H1 (cell line): ENCODE data around the gene ECE2. TPM values are rescaled to one million over a fixed set of nuclear protein-coding genes. Genes with fewer than 3 reads are reported as not detected.

Experiments used
- CTCF ChIA-PET: fragments of 300-600 bp; sonication (Branson Sonifier 250); formaldehyde crosslinking; loops from one replicate; lab custom pipeline; 2021; ENCODE audit not compliant: partially characterized antibody; lab: Charles Lee
- POLR2A ChIA-PET: fragments of 300-600 bp; sonication (Branson Sonifier 250); formaldehyde crosslinking; loops from one replicate; lab custom pipeline; 2021; ENCODE audit warnings: inconsistent platforms; ENCODE audit not compliant: partially characterized antibody; lab: Charles Lee
- DNase-seq, 2 experiments: peaks; one replicate each; pipeline versions ENCODE4 v3.0.0 to v3.0.0-alpha.2; 2010 to 2022; ENCODE audit warnings: low spot score in 2 of 2, low read depth in 1 of 2, mixed read lengths in 1 of 2
- FAIRE-seq: peaks from 2 replicates; lab custom pipeline; 2011; peaks lifted over from hg19 to GRCh38; lab: Jason Lieb, UNC
- H2AFZ ChIP-seq: 2 replicates; pipeline ENCODE4 v1.8.1; 2012; ENCODE audit warnings: low read length, inconsistent platforms
- H2AK5ac ChIP-seq: 2 replicates; pipeline ENCODE4 v1.6.1; 2013; ENCODE audit warnings: low read depth, low read length
- H2BK120ac ChIP-seq: replicated peaks from 2 replicates; pipeline ENCODE3; 2013; ENCODE audit warnings: low read depth, low read length, inconsistent platforms
- H2BK12ac ChIP-seq: 2 replicates; pipeline ENCODE4 v1.6.1; 2013; ENCODE audit warnings: low read depth, low read length
- H2BK15ac ChIP-seq: 2 replicates; pipeline ENCODE4 v1.6.1; 2013; ENCODE audit warnings: low read length
- H2BK20ac ChIP-seq: 2 replicates; pipeline ENCODE4 v1.6.1; 2013; ENCODE audit warnings: low read length
- H2BK5ac ChIP-seq: 2 replicates; pipeline ENCODE4 v1.6.1; 2013; ENCODE audit warnings: low read depth, low read length
- H3K14ac ChIP-seq: 2 replicates; pipeline ENCODE4 v1.6.1; 2013; ENCODE audit warnings: inconsistent platforms; ENCODE audit not compliant: insufficient read length
- H3K18ac ChIP-seq: 2 replicates; pipeline ENCODE4 v1.6.1; 2013; ENCODE audit warnings: low read length; ENCODE audit errors: extremely low read depth
- H3K23ac ChIP-seq: 2 replicates; pipeline ENCODE4 v1.6.1; 2013; ENCODE audit warnings: inconsistent platforms; ENCODE audit not compliant: insufficient read length
- H3K23me2 ChIP-seq: 2 replicates; pipeline ENCODE4 v1.6.1; 2013; ENCODE audit warnings: low read depth, low read length
- H3K27ac ChIP-seq: 2 replicates; pipeline ENCODE4 v1.6.1; 2011; ENCODE audit warnings: low read depth, low read length, inconsistent platforms
- H3K27me3 ChIP-seq, 4 experiments: replicated peaks in 1 of 4; 1 replicate in 1 of 4; 2 replicates in 3 of 4; pipeline versions ENCODE4 v1.6.1 to v1.8.1; 2011 to 2013; ENCODE audit warnings: low read length in 3 of 4, mild to moderate bottlenecking in 3 of 4, inconsistent platforms in 2 of 4, mixed read lengths in 2 of 4, moderate library complexity in 1 of 4; ENCODE audit not compliant: control insufficient read depth in 3 of 4, insufficient read depth in 3 of 4; ENCODE audit errors: extremely low read depth in 1 of 4
- H3K36me3 ChIP-seq, 4 experiments: 2 replicates each; pipeline versions ENCODE4 v1.6.1 to v1.8.1; 2011 to 2013; ENCODE audit warnings: mild to moderate bottlenecking in 4 of 4, low read length in 3 of 4, moderate library complexity in 2 of 4, control low read depth in 1 of 4, inconsistent platforms in 1 of 4; ENCODE audit not compliant: insufficient read depth in 4 of 4, control insufficient read depth in 2 of 4
- H3K4ac ChIP-seq: replicated peaks from 2 replicates; pipeline ENCODE3; 2013; ENCODE audit warnings: low read length, low read depth, mixed read lengths, inconsistent platforms; ENCODE audit not compliant: insufficient read length
- H3K4me1 ChIP-seq, 4 experiments: replicated peaks in 1 of 4; 1 replicate in 1 of 4; 2 replicates in 3 of 4; pipeline versions ENCODE4 v1.6.1 to v1.8.1; 2011 to 2013; ENCODE audit warnings: low read length in 3 of 4, inconsistent platforms in 2 of 4, mixed read lengths in 1 of 4; ENCODE audit not compliant: insufficient read depth in 4 of 4, control insufficient read depth in 3 of 4
- H3K4me2 ChIP-seq, 2 experiments: 2 replicates each; pipeline versions ENCODE4 v1.6.1 to v1.8.1; 2011 to 2013; ENCODE audit warnings: low read depth in 2 of 2, low read length in 2 of 2, control low read depth in 1 of 2, inconsistent platforms in 1 of 2, mild to moderate bottlenecking in 1 of 2; ENCODE audit not compliant: insufficient read depth in 1 of 2
- H3K4me3 ChIP-seq, 4 experiments: fragments of 200-600, 300-600 bp in 1 of 4; sonication (generic), shearing (Covaris generic), sonication (Bioruptor Twin) in 1 of 4; 2 replicates each; pipeline versions ENCODE4 v1.5.1 to v1.8.1; 2011 to 2016; ENCODE audit warnings: low read length in 4 of 4, low read depth in 3 of 4, control low read depth in 2 of 4, inconsistent platforms in 2 of 4, mild to moderate bottlenecking in 2 of 4, mixed read lengths in 1 of 4, moderate library complexity in 1 of 4; ENCODE audit not compliant: insufficient read depth in 2 of 4; ENCODE audit errors: extremely low read depth in 1 of 4
- H3K56ac ChIP-seq: replicated peaks from 2 replicates; pipeline ENCODE3; 2013; ENCODE audit warnings: low read depth, mild to moderate bottlenecking, mixed read lengths, low read length, inconsistent platforms; ENCODE audit not compliant: insufficient read length
- H3K79me1 ChIP-seq: 2 replicates; pipeline ENCODE4 v1.6.1; 2013; ENCODE audit warnings: low read depth, low read length, control low read depth
- H3K79me2 ChIP-seq, 2 experiments: 2 replicates each; pipeline versions ENCODE4 v1.6.1 to v1.8.1; 2012 to 2013; ENCODE audit warnings: low read length in 2 of 2, mild to moderate bottlenecking in 2 of 2, inconsistent platforms in 1 of 2; ENCODE audit not compliant: insufficient read depth in 2 of 2, control insufficient read depth in 1 of 2
- H3K9ac ChIP-seq, 4 experiments: replicated peaks in 1 of 4; 1 replicate in 1 of 4; 2 replicates in 3 of 4; pipeline versions ENCODE4 v1.6.1 to v1.8.1; 2011 to 2013; ENCODE audit warnings: low read depth in 3 of 4, low read length in 3 of 4, control low read depth in 2 of 4, mild to moderate bottlenecking in 2 of 4, moderate library complexity in 2 of 4, inconsistent platforms in 1 of 4; ENCODE audit errors: extremely low read depth in 1 of 4
- H3K9me3 ChIP-seq, 2 experiments: 2 replicates each; pipeline versions ENCODE4 v1.6.1 to v1.8.1; 2012 to 2013; ENCODE audit warnings: mild to moderate bottlenecking in 2 of 2, moderate library complexity in 2 of 2, control low read depth in 1 of 2, inconsistent platforms in 1 of 2, low read depth in 1 of 2, low read length in 1 of 2, mixed read lengths in 1 of 2; ENCODE audit not compliant: insufficient read depth in 2 of 2
- H4K20me1 ChIP-seq, 2 experiments: replicated peaks in 1 of 2; 2 replicates each; pipeline versions ENCODE3 to v1.8.1; 2011 to 2013; ENCODE audit warnings: inconsistent platforms in 2 of 2, low read length in 2 of 2, mild to moderate bottlenecking in 1 of 2; ENCODE audit not compliant: insufficient read depth in 2 of 2, control insufficient read depth in 1 of 2
- H4K5ac ChIP-seq: 2 replicates; pipeline ENCODE4 v1.6.1; 2013; ENCODE audit warnings: low read length, low read depth, mixed read lengths, inconsistent platforms; ENCODE audit not compliant: insufficient read length
- H4K8ac ChIP-seq: 2 replicates; pipeline ENCODE4 v1.8.0; 2013; ENCODE audit warnings: mild to moderate bottlenecking, moderate library complexity, low read length, inconsistent platforms; ENCODE audit not compliant: insufficient read depth; ENCODE audit errors: extremely low read depth
- H4K91ac ChIP-seq: replicated peaks from 2 replicates; pipeline ENCODE3; 2013; ENCODE audit warnings: low read length, mixed read lengths, inconsistent platforms; ENCODE audit not compliant: insufficient read length
- ASH2L ChIP-seq: fragments of 200-600, 300-600 bp; sonication (generic); IDR thresholded peaks from one replicate; pipeline ENCODE4 v1.7.1; 2017; ENCODE audit warnings: low read length
- BACH1 ChIP-seq: IDR thresholded peaks from 2 replicates; pipeline ENCODE4 v1.6.1; 2012; ENCODE audit warnings: low read length, improper control_type of control experiment
- CBX8 ChIP-seq: fragments of 300-800, 300-1000 bp; sonication (generic); IDR thresholded peaks from 2 replicates; pipeline ENCODE4 v1.7.1; 2016; ENCODE audit warnings: low read depth, low read length, borderline replicate concordance
- FOSL1 ChIP-seq: IDR thresholded peaks from 2 replicates; pipeline ENCODE4 v1.6.1; 2011; ENCODE audit warnings: mild to moderate bottlenecking, low read depth, low read length, moderate library complexity; ENCODE audit not compliant: insufficient read depth
- GTF2F1 ChIP-seq: IDR thresholded peaks from 2 replicates; pipeline ENCODE4 v1.6.1; 2012; ENCODE audit warnings: low read depth, low read length, improper control_type of control experiment, borderline replicate concordance
- KDM5A ChIP-seq: fragments of 200-600 bp; IDR thresholded peaks from 2 replicates; pipeline ENCODE4 v1.7.1; 2012; ENCODE audit warnings: mild to moderate bottlenecking, low read length, inconsistent platforms, mixed read lengths
- PHF8 ChIP-seq: fragments of 200-600 bp; sonication (generic); conservative IDR thresholded peaks from 2 replicates; pipeline ENCODE4 v1.7.1; 2012; ENCODE audit warnings: low read depth, mild to moderate bottlenecking, inconsistent platforms, low read length, moderate library complexity
- POU5F1 ChIP-seq: IDR thresholded peaks from 2 replicates; pipeline ENCODE4 v1.6.1; 2011; ENCODE audit warnings: low read depth, mild to moderate bottlenecking, low read length, moderate library complexity
- RAD21 ChIP-seq, 2 experiments: IDR thresholded peaks in 1 of 2; conservative IDR thresholded peaks in 1 of 2; 2 replicates each; pipeline ENCODE4 v1.6.1; 2011; ENCODE audit warnings: low read depth in 2 of 2, low read length in 2 of 2, improper control_type of control experiment in 1 of 2, inconsistent platforms in 1 of 2, mild to moderate bottlenecking in 1 of 2, moderate library complexity in 1 of 2
- RBBP5 ChIP-seq: IDR thresholded peaks from 2 replicates; pipeline ENCODE4 v1.7.1; 2012; ENCODE audit warnings: low read depth, mild to moderate bottlenecking, inconsistent platforms, low read length, moderate library complexity, borderline replicate concordance
- RXRA ChIP-seq: IDR thresholded peaks from 2 replicates; pipeline ENCODE4 v1.6.1; 2011; ENCODE audit warnings: low read depth, mild to moderate bottlenecking, low read length, moderate library complexity; ENCODE audit not compliant: insufficient read depth
- SP1 ChIP-seq: IDR thresholded peaks from 2 replicates; pipeline ENCODE4 v1.6.1; 2011; ENCODE audit warnings: low read depth, low read length
- SP4 ChIP-seq: IDR thresholded peaks from 2 replicates; pipeline ENCODE4 v1.6.1; 2012; ENCODE audit warnings: low read length, inconsistent platforms
- TEAD4 ChIP-seq: IDR thresholded peaks from 2 replicates; pipeline ENCODE4 v1.6.1; 2012; ENCODE audit warnings: low read depth, low read length, inconsistent platforms, mixed read lengths
- WGBS, 2 experiments: shearing (Covaris generic) in 1 of 2; methylation state at CpG; one replicate each; pipeline versions ENCODE4 v1.1.6 to v1.1.7; 2013 to 2015; ENCODE audit warnings: low lambda C conversion rate in 2 of 2, mixed read lengths in 2 of 2, inconsistent platforms in 1 of 2, low coverage in 1 of 2, missing lambda C conversion rate in 1 of 2; ENCODE audit not compliant: insufficient replicate concordance in 2 of 2, insufficient coverage in 1 of 2, insufficient read length in 1 of 2; ENCODE audit errors: extremely low coverage in 1 of 2, missing lambda C conversion rate in 1 of 2; 5-methylcytosine and 5-hydroxymethylcytosine counted together
- polyA plus RNA-seq, 7 experiments: library from polyadenylated mRNA; depleted of rRNA in 3 of 7; stranded (reverse) in 5 of 7; unstranded in 2 of 7; fragments of >200 nt in 5 of 7; fragments of 200-250 nt in 2 of 7; gene quantifications; 1 replicate in 5 of 7; 2 replicates in 1 of 7; 4 replicates in 1 of 7; pipeline versions ENCODE4 v1.2.1 to v1.2.3, GENCODE V29; 2011 to 2013; ENCODE audit warnings: missing spikeins in 2 of 7, mixed read lengths in 2 of 7
- total RNA-seq: library from RNA; stranded (reverse); fragmentation: NEBNext Ultra II Directional; extraction: Animal tissue kit (Norgen Biotek cat#: 25700); gene quantifications from 2 replicates; pipeline ENCODE4 v1.2.1, GENCODE V29; 2021

The ECE2 gene
- total and polyA plus RNA-seq, 2 of the 8 experiments (the other 6 are each of a cell fraction or from before 2014, with no cell fraction given): 0.44 to 0.86 TPM

DNA sequence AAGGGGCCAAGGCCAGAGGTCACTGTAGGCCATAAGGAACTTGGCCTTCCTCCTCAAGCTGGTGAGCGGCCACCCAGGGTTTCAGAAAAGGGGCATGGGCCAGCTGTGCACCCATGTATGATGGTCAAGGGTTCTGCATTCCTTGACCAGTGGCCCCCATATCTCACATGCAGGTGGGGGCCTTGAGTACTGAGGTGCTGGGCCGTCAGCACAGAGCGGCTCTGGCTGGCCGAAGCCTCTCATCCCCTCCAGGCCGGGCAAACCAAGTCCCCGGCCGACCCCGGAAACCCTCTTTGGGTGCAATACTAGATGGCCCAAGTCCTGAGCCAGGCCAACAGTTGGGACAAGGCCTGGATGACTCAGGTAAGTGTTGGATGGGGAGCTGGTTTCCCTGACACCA lies 36.6 kb upstream of the ECE2 start:
- H3K56ac ChIP-seq: no peak overlapping the region
- no peak overlapping the region for H3K4me3 ChIP-seq
- no peak overlapping the region for H4K5ac ChIP-seq
- no peak overlapping the region for H2AK5ac ChIP-seq
- no peak overlapping the region for H2BK120ac ChIP-seq
- FAIRE-seq: no peak
- no peaks in the 10 kb centered on the region; a peak in 2 of 7 replicates for H3K27me3 ChIP-seq
- H3K23me2 ChIP-seq: no peaks in the 10 kb centered on the region; the same call in 1 of the 2 replicates
- H2BK5ac ChIP-seq: no peak overlapping the region
- no peaks in the 10 kb centered on the region for H3K79me2 ChIP-seq
- POLR2A ChIA-PET: interaction anchor here (0.9 to 3.4 kb wide), 5 partner anchors 7 to 23 kb away, joined by 3 to 13 read pairs (median 10); partner anchors contain the start of genes CAMK2N2, EEF1AKMT4 and VWA5B2
- H3K18ac ChIP-seq: no peak overlapping the region
- peaks cover 5 to 19% (median 11%) of the 10 kb centered on the region in 4 experiments; a peak in 6 of 8 replicates for H3K36me3 ChIP-seq
- no peak for DNase-seq
- no peak overlapping the region for H3K9ac ChIP-seq
- H3K79me1 ChIP-seq: no peaks in the 10 kb centered on the region
- peaks cover 0 to 5% (median 1%) of the 10 kb centered on the region in 4 experiments; a peak in 4 of 7 replicates for H3K4me1 ChIP-seq
- H2BK20ac ChIP-seq: no peak overlapping the region
- H2BK12ac ChIP-seq: no peak overlapping the region
- CTCF ChIA-PET: interaction anchor here (1.3 to 8.9 kb wide), 7 partner anchors 11 to 94 kb away, joined by 7 to 183 read pairs (median 13); partner anchors contain the start of genes EEF1AKMT4 and VWA5B2
- H2AFZ ChIP-seq: no peak overlapping the region
- H4K8ac ChIP-seq: no peak overlapping the region
- no peak overlapping the region for H4K91ac ChIP-seq
- peaks cover 8 to 16% of the 10 kb centered on the region in 2 experiments for H4K20me1 ChIP-seq
- H2BK15ac ChIP-seq: no peak overlapping the region
- TF ChIP-seq ASH2L (no peak), FOSL1 (no peak), RAD21 (IDR thresholded peaks at IDR 0.05 in 1 of 2, conservative IDR thresholded peaks at IDR 0.05 in 1 of 2; ENCODE audit: low read depth in 2 of 2, low read length in 2 of 2) (no peak), PHF8 (no peak), POU5F1 (no peak), CBX8 (no peak), BACH1 (no peak), GTF2F1 (no peak), SP4 (no peak), TEAD4 (no peak), RXRA (no peak), RBBP5 (no peak), SP1 (no peak), KDM5A (no peak)
- TF ChIP-seq, all 59 proteins: peak for 0
- no peak overlapping the region for H3K27ac ChIP-seq
- WGBS, 2 experiments: 92% methylated on average over 8 of the region's 8 CpGs; no CpG with 5 or more reads in 1 of the 2 experiments
- H3K4ac ChIP-seq: no peak overlapping the region
- H3K14ac ChIP-seq: no peak overlapping the region
- no peak overlapping the region for H3K4me2 ChIP-seq
- no peak overlapping the region for H3K23ac ChIP-seq
- no peaks in the 10 kb centered on the region for H3K9me3 ChIP-seq
